ENCODE results near the gene MORF4L1.
"Not testable (repeated sequence)": the region's sequence is repeated elsewhere in the genome, so short reads cannot be mapped to it uniquely, and the experiment has no call there.

Gene MORF4L1

DNA sequence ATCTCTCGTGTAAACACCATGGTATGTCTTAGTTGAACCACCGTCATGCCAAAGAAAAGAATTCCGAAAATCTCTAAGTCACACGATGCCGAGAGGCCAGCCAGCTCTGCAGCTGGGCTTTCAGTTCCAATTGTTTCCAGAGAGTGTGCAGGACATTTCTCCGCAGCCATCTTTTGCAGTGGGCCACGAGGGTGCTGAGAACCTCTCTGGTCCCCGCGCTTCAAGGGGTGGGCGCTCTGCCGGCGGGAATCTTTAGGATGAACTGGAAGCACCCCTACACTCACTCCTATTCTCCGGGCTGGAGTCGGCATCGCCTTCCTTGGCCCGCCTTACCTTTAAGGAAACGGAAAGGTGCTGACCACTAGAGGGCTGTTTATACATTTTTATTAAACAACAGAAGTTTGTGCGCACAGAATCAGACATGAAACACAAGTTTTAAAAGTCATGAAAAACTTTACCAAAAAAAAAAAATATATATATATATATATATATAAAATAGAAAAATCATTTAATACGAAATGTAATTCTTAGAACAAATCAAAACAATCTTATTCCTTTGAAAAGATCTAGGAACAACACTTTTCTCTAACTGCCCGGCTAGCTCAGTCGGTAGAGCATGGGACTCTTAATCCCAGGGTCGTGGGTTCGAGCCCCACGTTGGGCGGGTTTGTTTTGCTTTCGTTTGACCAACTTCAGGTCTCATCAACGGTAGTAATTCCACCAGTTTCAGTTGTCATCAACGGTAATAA, 12.5 kb upstream of the MORF4L1 start:
- no peak for DNase-seq

DNA sequence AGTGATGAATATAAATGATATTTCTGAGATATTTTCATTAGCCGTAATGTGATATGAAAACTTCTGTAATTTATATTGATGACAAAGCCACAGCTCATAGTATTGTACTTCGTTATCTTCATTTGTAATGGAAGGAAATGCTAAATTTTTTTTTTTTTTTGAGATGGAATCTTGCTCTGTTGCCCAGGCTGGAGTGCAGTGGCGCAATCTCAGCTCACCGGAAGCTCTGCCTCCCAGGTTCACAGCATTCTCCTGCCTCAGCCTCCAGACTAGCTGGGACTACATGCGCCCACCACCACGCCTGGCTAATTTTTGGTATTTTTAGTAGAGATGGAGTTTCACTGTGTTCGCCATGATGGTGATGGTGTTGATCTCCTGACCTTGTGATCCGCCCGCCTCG, 7.1 kb upstream of the MORF4L1 start:
- DNase-seq = not testable (repeated sequence)

DNA sequence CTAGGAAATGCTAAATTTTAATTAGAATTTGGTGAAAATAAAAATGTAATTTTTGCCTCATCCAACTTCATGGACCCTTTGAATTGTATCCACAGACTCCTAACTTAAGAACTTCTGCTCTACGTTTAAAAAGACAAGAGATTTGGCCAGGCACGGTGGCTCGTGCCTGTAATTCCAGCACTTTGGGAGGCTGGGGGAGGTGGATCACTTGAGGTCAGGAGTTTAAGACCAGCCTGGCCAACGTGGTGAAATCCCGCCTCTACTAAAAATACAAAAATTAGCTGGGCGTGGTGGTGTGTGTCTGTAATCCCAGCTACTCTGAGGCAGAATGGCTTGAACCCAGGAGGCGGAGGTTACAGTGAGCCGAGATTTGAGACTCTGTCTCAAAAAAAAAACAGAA, 6.7 kb upstream of the MORF4L1 start:
- DNase-seq = not testable (repeated sequence)

DNA sequence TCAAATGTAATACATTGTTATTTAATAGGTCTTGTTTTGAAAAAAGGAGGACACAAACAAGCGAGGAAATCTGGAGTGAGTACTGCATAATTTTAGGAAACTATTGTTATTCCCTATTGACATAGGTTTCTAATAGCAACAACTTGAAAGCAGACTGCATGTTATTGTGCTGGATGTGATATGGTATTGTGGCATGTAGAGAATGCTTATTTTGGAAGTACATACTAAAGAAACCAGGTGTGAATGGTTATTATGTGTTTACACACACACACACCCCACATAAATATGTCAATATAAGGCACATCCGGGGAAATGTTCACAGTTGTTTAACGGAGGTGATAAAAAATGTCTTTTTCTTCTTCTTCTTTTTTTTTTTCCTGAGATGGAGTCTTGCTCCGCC, 5.9 kb upstream of the MORF4L1 start:
- no peak for DNase-seq

DNA sequence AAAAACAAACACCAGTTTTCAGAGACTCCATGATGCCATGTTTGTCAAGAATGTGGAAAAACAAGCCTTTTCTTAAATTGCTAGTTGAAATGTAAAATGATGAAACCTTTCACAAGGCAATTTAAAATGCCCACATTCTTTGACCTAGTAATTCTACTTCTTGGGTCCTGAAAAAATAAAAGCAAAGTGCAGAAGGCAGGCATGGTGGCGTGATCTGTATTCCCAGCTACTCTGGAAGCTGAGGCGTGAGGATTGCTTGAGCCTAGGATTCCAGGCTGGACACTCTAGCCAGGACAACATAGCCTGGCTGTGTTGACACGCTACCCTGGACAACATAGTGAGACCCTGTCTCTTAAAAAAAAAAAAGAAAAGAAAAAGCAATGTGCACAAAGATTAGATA, 4.3 kb upstream of the MORF4L1 start:
- DNase-seq = no peak

DNA sequence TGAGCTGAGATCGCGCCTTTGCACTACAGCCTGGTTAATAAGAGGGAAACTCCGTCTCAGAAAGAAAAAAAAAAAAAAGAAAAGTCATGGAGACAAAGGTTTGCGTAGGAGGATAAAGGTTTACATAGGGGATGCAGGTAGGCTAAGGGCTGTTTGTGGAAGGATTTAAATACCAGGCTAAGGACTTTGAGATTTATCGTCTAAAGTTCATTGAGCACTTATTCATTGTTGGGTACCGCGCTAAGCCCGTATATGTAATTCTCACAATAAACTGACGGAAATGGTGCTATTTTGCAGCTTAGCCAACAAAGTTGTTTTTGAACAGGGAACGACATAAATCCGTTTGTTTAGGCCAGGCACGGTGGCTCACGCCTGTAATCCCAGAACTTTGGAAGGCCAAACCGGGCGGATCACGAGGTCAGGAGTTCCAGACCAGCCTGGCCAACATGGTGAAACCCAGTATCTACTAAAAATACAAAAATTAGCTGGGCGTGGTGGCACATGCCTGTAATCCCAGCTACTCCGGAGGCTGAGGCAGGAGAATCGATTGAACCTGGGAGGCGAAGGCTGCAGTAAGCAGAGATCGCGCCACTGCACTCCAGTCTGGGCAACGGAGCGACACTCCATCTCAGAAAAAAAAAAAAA, 1.1 kb upstream of the MORF4L1 start:
- not testable (repeated sequence) for DNase-seq

DNA sequence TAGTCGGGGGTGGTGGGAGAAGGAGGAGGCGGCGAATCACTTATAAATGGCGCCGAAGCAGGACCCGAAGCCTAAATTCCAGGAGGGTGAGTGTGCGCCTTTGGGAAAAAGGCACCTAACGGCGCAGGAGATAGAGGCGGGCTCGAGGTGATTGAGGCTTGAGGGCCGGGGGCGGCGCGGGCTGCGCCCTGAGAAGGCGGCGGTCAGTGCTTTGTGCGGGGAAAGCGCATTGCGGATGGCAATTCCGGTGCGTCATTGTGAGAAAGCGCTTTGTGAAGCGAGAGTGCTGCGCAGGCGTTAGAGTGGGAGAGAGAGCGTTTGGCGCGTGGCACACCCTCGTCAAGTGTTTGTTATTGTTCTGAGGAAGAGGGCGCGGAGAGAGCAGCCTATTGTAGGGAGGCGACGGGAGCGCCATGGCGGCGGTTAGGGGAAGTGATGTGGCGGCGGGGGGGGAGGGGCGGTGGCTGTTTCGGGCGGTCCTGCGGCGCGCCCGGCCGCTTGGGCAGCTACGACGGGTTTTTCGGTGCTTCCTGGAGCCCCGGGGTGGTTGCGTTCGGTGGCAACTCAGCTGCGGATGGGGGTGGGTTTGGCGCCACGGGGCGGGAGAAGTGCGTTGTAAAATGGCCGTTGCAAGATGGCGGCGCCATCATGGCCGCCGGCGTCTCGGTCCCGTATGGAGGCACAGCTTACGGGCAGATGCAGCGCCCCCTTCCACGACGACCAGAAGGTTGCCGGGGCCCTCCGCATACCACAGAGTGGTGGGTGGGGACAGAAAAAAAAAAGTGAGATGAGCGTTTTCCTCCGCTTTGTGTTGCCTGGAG, 492 bp downstream of the MORF4L1 start:
- peak; percentile 78 for DNase-seq

DNA sequence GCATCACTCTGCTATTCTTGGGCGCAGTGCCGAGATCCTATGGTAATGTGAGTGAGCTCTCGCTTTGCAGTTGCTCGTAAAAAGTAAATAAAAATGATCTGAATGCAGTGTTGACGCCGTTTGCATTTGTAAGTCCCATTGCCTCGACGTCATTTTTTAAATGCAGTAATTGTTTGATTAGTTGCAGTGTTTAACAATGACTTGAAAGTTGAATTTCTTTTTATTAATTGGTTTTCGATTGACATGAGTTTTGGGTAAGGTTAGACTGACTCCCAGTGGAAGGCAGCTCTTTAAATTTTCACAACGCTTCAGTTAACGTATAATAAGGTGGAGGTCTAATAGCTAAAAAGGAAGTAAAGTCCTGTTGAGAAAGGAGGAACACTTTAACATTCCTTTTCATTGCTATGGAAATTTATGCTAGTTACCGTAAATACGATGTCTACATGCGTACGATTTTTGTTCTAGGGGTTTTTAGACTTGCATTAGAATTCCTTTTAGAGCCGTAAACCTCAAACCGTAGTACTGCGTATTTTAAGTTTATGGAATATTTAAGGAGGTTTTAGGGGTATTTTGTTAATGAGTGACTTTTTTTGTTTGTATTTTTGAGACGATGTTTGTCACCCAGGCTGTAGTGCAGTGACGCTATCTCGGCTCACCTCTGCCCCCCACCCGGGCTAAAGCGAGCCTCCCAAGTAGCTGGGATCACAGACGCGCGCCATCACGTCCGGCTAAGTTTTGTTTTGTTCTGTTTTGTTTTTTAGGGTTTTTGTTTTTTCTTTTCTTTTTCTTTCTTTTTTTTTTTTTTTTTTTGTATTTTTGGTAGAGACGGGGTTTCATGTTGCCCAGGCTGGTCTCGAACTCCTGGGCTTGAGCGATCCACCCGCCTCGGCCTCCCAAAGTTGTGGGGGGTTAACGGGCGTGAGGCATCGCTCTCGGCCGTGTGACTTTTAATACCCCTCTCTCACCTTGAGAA, 1.4 kb downstream of the MORF4L1 start:
- DNase-seq = no peak

DNA sequence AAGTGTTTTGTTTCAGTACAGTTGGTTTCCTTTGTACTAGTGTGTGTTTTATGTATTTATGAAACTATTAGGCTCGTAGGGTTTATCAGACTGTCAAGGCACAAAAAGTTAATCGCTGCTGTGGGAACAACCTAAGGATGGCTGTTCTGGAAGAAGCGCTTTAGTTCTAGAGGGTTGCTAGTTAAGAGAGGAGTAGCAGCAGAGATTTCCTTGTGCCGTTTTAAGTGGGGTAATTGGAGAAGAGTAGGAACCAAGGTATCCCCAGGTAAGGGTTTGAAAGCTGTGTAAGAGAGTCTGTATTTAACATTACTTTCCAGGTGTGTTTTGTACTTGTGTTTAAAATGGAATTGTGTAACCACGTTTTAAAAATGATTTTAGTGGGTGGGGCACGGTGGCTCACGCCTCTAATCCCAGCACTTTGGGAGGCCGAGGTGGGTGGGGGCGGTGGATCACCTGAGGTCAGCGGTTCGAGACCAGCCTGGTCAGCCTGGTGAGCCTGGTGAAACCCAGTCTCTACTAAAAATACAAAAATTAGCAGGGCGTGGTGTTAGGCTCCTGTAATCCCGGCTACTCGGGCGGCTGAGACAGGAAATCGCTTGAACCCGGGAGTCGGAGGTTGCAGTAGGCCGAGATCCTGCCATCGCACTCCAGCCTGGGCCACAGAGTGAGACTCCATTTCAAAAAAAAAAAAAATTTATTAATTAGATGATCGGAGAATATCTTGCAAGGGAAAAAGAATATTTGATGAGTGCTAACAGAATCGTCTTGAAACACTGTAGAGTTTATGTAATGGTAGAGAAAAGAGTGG, 2.6 kb downstream of the MORF4L1 start:
- DNase-seq = no peak

DNA sequence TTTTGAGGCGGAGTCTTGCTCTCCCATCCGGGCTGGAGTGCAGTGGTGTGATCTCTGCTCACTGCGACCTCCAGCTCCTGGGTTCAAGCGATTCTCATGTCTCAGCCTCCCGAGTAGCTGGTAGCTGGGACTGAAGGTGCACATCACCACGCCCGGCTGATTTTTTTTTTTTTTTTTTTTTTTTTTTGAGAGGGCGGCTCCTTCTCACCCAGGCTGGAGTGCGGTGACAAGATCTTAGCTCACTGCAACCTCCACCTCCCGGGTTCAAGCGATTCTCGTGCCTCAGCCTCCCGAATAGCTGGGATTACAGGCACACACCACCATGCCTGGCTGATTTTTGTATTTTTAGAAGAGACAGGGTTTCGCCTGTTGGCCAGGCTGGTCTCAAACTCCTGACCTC, 4.3 kb downstream of the MORF4L1 start:
- DNase-seq = not testable (repeated sequence)

DNA sequence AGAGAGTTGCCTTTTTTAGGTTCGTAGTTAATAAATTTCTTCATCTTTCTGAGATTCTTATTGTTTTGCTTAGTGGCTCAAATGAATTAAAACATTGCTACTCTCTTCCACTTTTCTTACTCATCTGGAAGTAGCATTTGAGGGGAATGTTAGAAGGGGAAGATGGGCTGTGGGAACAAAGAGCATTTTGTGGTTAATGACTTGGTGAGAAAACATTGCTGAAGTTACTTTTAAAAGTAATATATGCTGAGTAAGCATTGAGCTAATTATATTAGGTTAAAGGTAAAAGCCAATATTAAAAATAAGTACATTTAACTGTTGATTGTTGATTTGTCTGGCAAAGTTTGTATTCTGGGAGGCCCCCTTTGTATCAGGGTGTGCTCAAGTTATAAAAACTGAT, 5.7 kb downstream of the MORF4L1 start:
- DNase-seq = no peak

DNA sequence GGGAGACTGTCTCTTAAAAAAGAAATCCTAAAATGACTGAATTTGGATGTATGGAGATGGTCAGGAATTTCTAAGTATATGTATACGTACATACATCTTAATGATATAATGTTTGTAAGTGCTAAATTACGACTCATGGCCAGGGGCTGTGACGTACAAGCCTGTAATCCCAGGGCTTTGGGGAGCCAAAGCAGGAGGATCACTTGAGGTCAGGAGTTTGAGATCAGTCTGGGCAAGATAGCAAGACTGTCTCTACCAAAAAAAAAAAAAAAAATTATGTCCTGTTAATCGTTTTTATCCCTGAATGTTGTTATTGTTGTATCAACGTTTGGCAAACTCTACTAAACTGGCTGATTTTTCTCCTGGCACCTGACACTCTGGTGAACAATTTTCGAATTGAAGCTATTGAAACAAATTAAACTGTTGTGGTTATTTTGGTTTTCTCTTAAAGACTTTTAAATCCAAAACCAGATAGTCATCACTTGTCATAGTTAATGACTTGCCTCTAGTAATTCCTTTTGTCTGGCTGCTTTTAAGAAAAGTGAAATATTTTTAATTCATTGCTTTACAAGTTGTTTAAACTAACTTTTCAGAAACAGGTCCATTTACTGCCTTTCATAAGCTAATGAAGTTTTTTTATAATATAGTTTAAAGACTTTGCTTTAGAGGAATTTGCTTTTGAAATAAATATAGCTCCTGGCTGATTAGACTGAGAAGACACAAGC, 7.0 kb downstream of the MORF4L1 start:
- DNase-seq = no peak

DNA sequence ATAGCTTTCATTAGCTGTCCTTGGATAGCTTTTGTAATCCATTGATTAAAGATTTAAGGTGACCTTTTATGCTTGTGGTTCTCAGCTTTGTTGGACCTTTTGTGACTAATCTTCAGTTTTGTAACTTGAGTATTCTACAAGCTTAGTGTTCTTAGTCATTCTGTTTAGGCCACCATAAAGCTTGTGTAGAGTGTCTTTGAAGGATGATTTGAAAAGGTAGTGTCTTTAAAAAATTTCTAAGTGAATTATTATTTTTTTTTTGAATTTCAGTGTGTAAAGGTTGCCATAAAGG, 7.5 kb downstream of the MORF4L1 start:
- no peak for DNase-seq

DNA sequence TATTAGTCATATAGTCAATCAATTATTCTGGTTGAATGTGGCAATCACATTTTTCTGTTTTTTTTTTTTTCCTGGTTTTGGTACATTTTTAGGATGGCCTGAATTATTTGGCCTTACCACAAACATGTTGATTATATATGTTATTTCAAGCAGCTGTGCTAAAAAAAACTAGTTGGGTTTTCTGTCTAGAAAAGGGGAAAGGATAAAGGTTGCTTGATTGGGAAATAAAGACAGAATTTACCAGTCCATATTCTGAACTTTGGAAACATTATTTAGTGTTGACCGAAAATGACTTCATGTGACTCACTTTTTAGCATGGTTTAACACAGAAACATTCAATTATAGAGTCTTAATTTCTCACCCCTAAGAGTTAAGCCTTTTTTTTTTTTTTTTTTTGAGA, 8.1 kb downstream of the MORF4L1 start:
- DNase-seq = no peak

DNA sequence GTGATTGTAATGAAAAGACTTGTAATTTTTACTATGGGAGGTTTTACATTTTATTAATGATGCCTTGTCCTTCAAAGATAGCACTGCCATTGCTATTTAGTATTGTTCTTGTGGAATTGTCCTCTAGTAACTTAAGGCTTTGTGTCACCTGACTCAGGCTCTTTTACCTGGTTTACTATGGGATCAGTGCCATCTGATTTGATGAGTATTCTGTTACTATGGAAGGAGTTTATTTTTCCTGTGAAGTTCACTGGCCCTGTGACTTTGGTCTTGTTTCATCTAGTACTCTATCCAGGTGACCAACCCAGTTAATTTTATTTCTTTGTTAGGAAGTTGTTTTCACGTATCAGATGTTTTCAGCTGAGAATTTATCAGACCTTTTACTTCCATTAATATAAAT, 9.0 kb downstream of the MORF4L1 start:
- DNase-seq = no peak

DNA sequence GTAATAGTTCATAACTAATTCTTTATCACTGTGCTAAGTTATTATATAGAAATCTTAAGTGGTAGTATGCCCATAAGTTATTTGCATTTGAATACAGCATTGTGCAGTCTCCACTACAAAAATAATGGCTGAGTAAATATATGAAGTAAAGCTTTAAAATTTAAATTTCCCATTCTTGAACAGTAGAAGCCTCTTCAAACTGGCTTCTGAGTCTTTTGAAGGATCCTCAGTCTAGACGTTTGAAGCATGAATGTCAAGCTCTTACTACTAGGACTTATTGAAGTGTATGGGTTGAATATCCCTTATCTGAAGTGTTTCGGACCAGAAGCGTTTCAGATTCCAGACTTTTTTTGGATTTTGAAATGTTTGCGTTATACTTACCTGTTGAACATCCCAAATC, 16.3 kb downstream of the MORF4L1 start:
- no peak for DNase-seq

DNA sequence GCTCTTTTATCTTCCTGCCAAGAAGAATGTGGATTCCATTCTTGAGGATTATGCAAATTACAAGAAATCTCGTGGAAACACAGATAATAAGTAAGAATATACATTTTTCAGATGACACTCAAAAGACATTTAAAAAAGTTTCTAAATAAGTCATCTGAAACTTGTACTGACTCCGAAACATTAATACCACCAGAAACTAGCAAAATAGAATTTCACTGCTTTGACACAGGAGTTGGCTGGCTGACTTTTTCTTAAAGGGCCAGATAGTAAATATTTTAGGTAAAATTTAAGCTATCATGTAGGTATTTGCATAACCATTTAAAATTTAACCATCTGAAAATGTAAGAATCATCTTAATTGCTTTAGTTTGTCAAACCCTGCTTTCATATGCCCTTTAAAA, 20.8 kb downstream of the MORF4L1 start:
- DNase-seq = no peak

DNA sequence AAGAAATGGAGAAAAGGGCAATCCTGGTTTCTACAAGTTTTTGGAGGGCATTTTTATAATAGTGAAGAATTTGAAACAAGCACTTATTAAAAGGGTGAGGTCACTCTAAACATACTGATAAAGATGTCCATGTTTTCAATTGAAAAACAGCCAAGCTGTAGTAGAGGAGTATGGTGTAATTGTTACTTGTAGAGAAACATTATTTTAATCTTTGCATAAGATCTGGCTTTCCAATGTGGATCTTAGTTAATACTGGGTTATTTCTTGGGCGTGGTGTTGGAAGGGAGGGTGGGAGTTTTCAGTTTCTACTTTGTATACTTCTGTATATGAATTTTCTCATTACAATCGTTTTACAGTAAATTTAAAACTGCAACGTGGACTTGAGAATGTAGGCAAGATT, 22.8 kb downstream of the MORF4L1 start:
- DNase-seq = no peak

DNA sequence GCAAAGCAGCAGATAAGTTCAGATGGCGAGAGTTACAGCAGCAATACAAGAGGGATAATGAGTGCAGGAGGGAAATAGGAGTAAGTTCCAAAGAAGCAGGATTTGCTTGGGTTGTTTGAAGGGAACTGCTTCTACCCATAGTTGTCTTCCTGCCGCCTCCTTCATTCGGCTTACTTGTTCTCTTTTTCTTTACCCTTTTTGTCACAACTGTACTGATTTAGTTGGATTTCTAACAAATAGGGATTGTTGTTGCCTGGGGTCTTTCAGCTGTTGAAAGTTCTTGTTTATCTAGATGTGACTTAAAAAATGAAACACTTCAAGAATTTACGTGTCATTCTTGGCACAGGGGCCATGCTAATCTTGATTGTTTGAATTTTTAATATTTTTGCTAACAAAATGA, 25.9 kb downstream of the MORF4L1 start:
- no peak for DNase-seq

DNA sequence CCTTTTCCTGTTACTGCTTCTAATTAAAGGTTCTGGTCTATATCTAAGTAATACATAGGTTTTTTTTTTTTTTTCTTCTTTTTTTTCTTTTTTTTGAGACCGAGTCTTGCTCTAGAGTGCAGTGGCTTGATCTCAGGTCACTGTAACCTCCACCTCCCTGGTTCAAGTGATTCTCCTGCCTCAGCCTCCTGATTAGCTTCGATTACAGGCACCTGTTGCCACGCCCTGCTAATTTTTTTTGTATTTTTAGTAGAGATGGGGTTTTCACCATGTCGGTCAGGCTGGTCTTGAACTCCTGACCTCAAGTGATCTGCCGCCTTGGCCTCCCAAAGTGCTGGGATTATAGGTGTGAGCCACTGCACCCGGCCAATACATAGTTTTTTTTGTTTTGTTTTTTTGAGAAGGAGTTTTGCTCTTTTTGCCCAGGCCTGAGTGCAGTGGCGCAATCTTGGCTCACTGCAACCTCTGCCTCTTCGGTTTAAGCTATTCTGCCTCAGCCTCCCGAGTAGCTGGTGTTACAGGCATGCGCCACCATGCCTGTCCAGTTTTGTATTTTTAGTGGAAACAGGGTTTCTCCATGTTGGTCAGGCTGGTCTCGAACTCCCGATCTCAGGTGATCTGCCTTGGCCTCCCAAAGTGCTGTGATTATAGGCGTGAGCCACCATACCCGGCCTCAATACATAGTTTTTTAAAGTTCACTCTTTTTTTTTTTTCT, 28.3 kb downstream of the MORF4L1 start:
- not testable (repeated sequence) for DNase-seq

Data from NCI-H1105 treated with DMSO at 0.1 percent for 48 hours (cell line).